Endothelial cell of umbilical vein (primary cell): ENCODE measurements around the gene LRCOL1. TPM values are rescaled to one million over a fixed set of nuclear protein-coding genes. Genes with fewer than 3 reads are reported as not detected.

Source experiments
- BruUV-seq: library from RNA; stranded (reverse); fragments of 400-500 nt; replicated peaks from 2 replicates; lab custom pipeline; 2021; lab: Mats Ljungman, UMichigan
- CTCF ChIA-PET: fragments of 300-600, 350-600 bp; sonication (Branson Sonifier 250); formaldehyde crosslinking; loops from one replicate; lab custom pipeline; 2021; ENCODE audit warnings: antibody characterized with exemption, inconsistent platforms; lab: Charles Lee
- POLR2A ChIA-PET: fragments of 300-600, 350-600 bp; sonication (Branson Sonifier 250); formaldehyde crosslinking; loops from one replicate; lab custom pipeline; 2021; ENCODE audit warnings: antibody characterized with exemption, inconsistent platforms; lab: Charles Lee
- DNase-seq: peaks from one replicate; pipeline ENCODE4 v3.0.0-alpha.2; 2011; ENCODE audit warnings: low read depth, low spot score
- FAIRE-seq: peaks from 2 replicates; lab custom pipeline; 2011; peaks lifted over from hg19 to GRCh38; lab: Jason Lieb, UNC
- H2AFZ ChIP-seq: 2 replicates; pipeline ENCODE4 v1.6.0; 2012; ENCODE audit warnings: low read depth, low read length, control low read depth, inconsistent platforms
- H3K27ac ChIP-seq: 2 replicates; pipeline ENCODE4 v1.5.1; 2011; ENCODE audit warnings: low read depth, mild to moderate bottlenecking, control low read depth, low read length, moderate library complexity; ENCODE audit not compliant: insufficient read depth
- H3K27me3 ChIP-seq, 2 experiments: 2 replicates each; pipeline versions ENCODE4 v1.6.0 to v1.6.1; 2011; ENCODE audit warnings: low read length in 2 of 2, mixed read lengths in 1 of 2; ENCODE audit not compliant: control insufficient read depth in 2 of 2, insufficient read depth in 2 of 2
- H3K36me3 ChIP-seq, 2 experiments: 2 replicates in 1 of 2; 3 replicates in 1 of 2; pipeline ENCODE4 v1.5.1; 2011; ENCODE audit warnings: low read length in 2 of 2, mild to moderate bottlenecking in 1 of 2, moderate library complexity in 1 of 2; ENCODE audit not compliant: control insufficient read depth in 2 of 2, insufficient read depth in 2 of 2; ENCODE audit errors: extremely low read depth in 1 of 2
- H3K4me1 ChIP-seq: 3 replicates; pipeline ENCODE4 v1.5.1; 2011; ENCODE audit warnings: mild to moderate bottlenecking, low read length; ENCODE audit not compliant: control insufficient read depth, insufficient read depth; ENCODE audit errors: extremely low read depth
- H3K4me2 ChIP-seq: 2 replicates; pipeline ENCODE4 v1.6.1; 2011; ENCODE audit warnings: low read length, control low read depth, mixed read lengths; ENCODE audit not compliant: insufficient read depth
- H3K4me3 ChIP-seq, 3 experiments: fragments of 200-600 bp in 1 of 3; sonication (generic), shearing (Covaris generic) in 1 of 3; replicated peaks in 1 of 3; 2 replicates each; pipeline ENCODE4 v1.5.1; 2011 to 2016; ENCODE audit warnings: control low read depth in 3 of 3, low read length in 3 of 3, mild to moderate bottlenecking in 2 of 3, inconsistent platforms in 1 of 3, low read depth in 1 of 3, moderate library complexity in 1 of 3; ENCODE audit not compliant: insufficient read depth in 1 of 3
- H3K79me2 ChIP-seq: 2 replicates; pipeline ENCODE4 v1.6.0; 2012; ENCODE audit warnings: low read length, inconsistent platforms; ENCODE audit not compliant: control insufficient read depth, insufficient read depth
- H3K9ac ChIP-seq: replicated peaks from 2 replicates; pipeline ENCODE3; 2011; ENCODE audit warnings: low read length, control low read depth; ENCODE audit not compliant: insufficient read depth; ENCODE audit errors: extremely low read depth
- H3K9me1 ChIP-seq: replicated peaks from 3 replicates; pipeline ENCODE4 v1.6.0; 2011; ENCODE audit warnings: mild to moderate bottlenecking, low read length; ENCODE audit not compliant: control insufficient read depth, insufficient read depth; ENCODE audit errors: extremely low read depth
- H3K9me3 ChIP-seq: replicated peaks from 2 replicates; pipeline ENCODE4 v1.5.1; 2012; ENCODE audit warnings: low read length, inconsistent platforms; ENCODE audit not compliant: control insufficient read depth, insufficient read depth
- H4K20me1 ChIP-seq: replicated peaks from 2 replicates; pipeline ENCODE3; 2011; ENCODE audit warnings: mild to moderate bottlenecking, low read length; ENCODE audit not compliant: control insufficient read depth, insufficient read depth; ENCODE audit errors: extremely low read depth
- CTCF ChIP-seq, 2 donors: IDR thresholded peaks; 1 replicate in 1 of 2; 2 replicates in 1 of 2; pipeline ENCODE4 v1.5.1; 2011; ENCODE audit warnings: low read length in 2 of 2, mild to moderate bottlenecking in 2 of 2, moderate library complexity in 2 of 2, control low read depth in 1 of 2, inconsistent platforms in 1 of 2, low read depth in 1 of 2; ENCODE audit not compliant: insufficient read depth in 1 of 2; ENCODE audit errors: extremely low read depth in 1 of 2
- EZH2 ChIP-seq: IDR thresholded peaks from 2 replicates; pipeline ENCODE4 v1.6.1; 2012; ENCODE audit warnings: borderline replicate concordance, low read depth, mild to moderate bottlenecking, moderate library complexity, low read length, inconsistent platforms; ENCODE audit not compliant: severe bottlenecking
- FOS ChIP-seq: IDR thresholded peaks from 2 replicates; pipeline ENCODE4 v1.6.1; 2011; ENCODE audit warnings: mild to moderate bottlenecking, low read length, moderate library complexity, borderline replicate concordance; ENCODE audit not compliant: insufficient read depth
- GATA2 ChIP-seq: IDR thresholded peaks from 2 replicates; pipeline ENCODE4 v1.7.0; 2011; ENCODE audit warnings: low read depth, mild to moderate bottlenecking, moderate library complexity, mixed read lengths, low read length; ENCODE audit not compliant: insufficient read length, insufficient read depth
- JUN ChIP-seq: IDR thresholded peaks from 2 replicates; pipeline ENCODE4 v1.6.1; 2011; ENCODE audit warnings: borderline replicate concordance, low read depth; ENCODE audit not compliant: insufficient read length, insufficient read depth
- MAX ChIP-seq: IDR thresholded peaks from 2 replicates; pipeline ENCODE4 v1.6.1; 2011; ENCODE audit not compliant: insufficient read depth, insufficient read length
- MYC ChIP-seq: IDR thresholded peaks from one replicate; pipeline ENCODE4 v1.6.1; 2011; ENCODE audit warnings: mild to moderate bottlenecking, low read depth, low read length
- POLR2A ChIP-seq: IDR thresholded peaks from 2 replicates; pipeline ENCODE4 v1.6.1; 2012; ENCODE audit warnings: low read depth, mild to moderate bottlenecking, control low read depth, low read length
- POLR2AphosphoS5 ChIP-seq: IDR thresholded peaks from 2 replicates; pipeline ENCODE4 v1.6.1; 2012; ENCODE audit warnings: low read depth, mild to moderate bottlenecking, control low read depth, low read length, moderate library complexity; ENCODE audit not compliant: insufficient read depth
- dilution Hi-C: fragments of 300-500 bp; cut with MboI; formaldehyde crosslinking; loops from one replicate; pipeline ENCODE4 v1.15.0; 2019; ENCODE audit warnings: low sequenced_read_pairs; ENCODE audit not compliant: extremely low pct_ligation_motif_present
- intact Hi-C: fragments of 100-400 bp; cut with micrococcal nuclease; formaldehyde crosslinking; loops from one replicate; pipeline ENCODE4 v1.10.0; 2022
- polyA plus RNA-seq, 4 experiments: library from polyadenylated mRNA; depleted of rRNA in 3 of 4; stranded (reverse) in 3 of 4; unstranded in 1 of 4; fragments of >200 nt; gene quantifications; 2 replicates each; pipeline versions ENCODE4 v1.2.1 to v1.2.3, GENCODE V29; 2011 to 2012; ENCODE audit warnings: missing spikeins in 1 of 4
- total RNA-seq: library from RNA; stranded (reverse); gene quantifications from 2 replicates; pipeline ENCODE4 v1.2.3, GENCODE V29; 2021

LRCOL1 gene
- total and polyA plus RNA-seq, 2 donors (not counting 3 experiments of a cell fraction or from before 2014, with no cell fraction given) = 1.2 to 1.5 TPM

DNA sequence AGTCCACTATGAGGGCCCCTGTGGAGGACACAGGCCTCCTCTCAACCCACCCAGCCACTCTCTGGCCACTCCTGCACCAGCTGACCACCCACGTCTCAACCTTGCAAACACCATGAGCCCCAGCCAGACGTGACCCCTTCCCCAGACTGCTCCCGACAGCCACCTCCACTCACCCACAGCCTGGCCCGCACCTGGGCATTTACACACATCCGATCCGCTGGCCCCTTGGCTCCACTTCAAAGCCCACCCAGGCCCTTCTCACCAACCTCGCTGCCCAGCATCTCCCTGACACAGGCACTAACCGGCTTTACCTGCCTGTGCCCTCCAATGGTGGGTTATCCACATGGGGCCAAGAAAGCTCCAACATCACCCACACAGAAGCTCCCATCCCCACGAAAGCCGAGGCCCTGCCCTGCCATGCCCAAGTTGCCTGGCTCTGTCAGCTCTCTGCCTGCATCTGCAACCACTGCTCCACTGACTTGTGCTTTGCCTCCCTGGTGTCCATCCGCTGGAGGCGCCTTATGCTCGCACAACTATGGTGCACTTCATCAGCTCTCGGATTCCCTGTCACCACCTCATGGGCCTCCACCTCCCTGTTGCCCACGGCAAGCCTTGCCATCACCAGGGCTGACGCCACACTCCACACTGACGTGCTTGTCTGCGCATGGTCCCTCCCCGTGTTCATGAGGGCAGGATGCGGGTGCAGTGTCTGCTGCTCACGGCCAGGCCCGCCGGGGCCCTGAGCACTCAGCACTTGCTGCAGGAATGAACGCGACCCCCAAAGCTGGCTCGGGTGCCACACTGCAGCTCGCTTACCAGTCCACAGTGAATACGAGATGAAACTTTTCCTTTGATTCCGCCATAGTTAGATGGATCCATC is 24.9 kb upstream of the LRCOL1 start:
- TF ChIP-seq MYC (no peak), FOS (no peak), POLR2AphosphoS5 (no peak), POLR2A (no peak), GATA2 (no peak)
- Histone ChIP-seq H3K9ac (no peak overlapping the region), H3K79me2 (no peaks in the 10 kb centered on the region), H3K4me2 (no peak overlapping the region), H3K9me3 (no peaks in the 10 kb centered on the region), H4K20me1 (no peaks in the 10 kb centered on the region), H3K4me3 (no peak overlapping the region), H2AFZ (no peak overlapping the region), H3K4me1 (no peaks in the 10 kb centered on the region), H3K9me1 (no peaks in the 10 kb centered on the region), H3K27me3 (no peaks in the 10 kb centered on the region), H3K27ac (no peak overlapping the region), H3K36me3 (peaks cover 2 to 14% of the 10 kb centered on the region in 2 experiments)
- ChIA-PET POLR2A (no interaction called here), CTCF (interaction anchor here (1.0 kb wide), 1 partner anchor 9 kb away, joined by 3 read pairs; no protein-coding TSS in a partner anchor)
- no peak for DNase-seq
- no TSS peak for BruUV-seq
- intact Hi-C loops = no loop called here
- dilution Hi-C loops = no loop called here
- no peak for FAIRE-seq

DNA sequence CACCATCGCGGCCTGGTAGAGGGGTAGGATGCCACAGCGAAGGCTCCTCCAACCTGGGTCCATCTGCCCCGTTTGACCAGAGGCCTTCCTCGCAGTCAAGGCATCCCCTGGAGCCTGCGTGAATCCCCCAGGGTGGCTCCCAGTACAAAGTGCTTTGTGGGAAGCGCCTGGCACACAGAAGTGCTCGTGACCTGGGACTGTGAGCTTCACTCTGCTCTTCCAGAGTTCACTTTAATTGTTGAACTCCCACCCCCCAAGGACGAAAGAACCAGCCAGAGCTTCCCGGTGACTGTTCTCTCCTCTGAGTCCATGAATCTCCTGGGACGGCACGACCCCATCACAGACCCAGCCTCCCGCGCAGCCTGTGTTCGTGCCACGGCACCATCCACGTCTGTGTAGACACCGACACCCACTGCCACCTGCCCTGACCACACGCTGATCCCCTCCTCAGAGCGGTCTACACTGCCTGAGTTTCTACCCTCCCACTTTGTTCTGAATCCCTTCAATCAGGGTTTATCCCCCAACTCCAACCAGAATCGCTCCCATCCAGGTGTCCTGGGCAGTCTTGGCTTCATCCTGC is 24.1 kb upstream of the LRCOL1 start:
- Histone ChIP-seq H4K20me1 (no peaks in the 10 kb centered on the region), H3K79me2 (no peaks in the 10 kb centered on the region), H3K9ac (no peak overlapping the region), H2AFZ (no peak overlapping the region), H3K4me3 (no peak overlapping the region), H3K27me3 (no peaks in the 10 kb centered on the region), H3K36me3 (peaks cover 2 to 15% of the 10 kb centered on the region in 2 experiments), H3K27ac (no peak overlapping the region), H3K9me3 (no peaks in the 10 kb centered on the region), H3K9me1 (no peaks in the 10 kb centered on the region), H3K4me2 (no peak overlapping the region), H3K4me1 (no peaks in the 10 kb centered on the region)
- ChIA-PET POLR2A (no interaction called here), CTCF (no interaction called here)
- BruUV-seq = no TSS peak
- dilution Hi-C loops = no loop called here
- DNase-seq (no peak), FAIRE-seq (no peak)
- intact Hi-C loops = no loop called here
- TF ChIP-seq GATA2 = no peak
- no peak for TF ChIP-seq CTCF (IDR thresholded peaks at IDR 0.05; ENCODE audit: extremely low read depth in 1 of 2, insufficient read depth in 1 of 2, low read depth in 1 of 2, low read length in 2 of 2)
- no peak for TF ChIP-seq POLR2A
- no peak for TF ChIP-seq POLR2AphosphoS5
- no peak for TF ChIP-seq FOS
- no peak for TF ChIP-seq MYC
- no peak for TF ChIP-seq JUN
- no peak for TF ChIP-seq EZH2
- TF ChIP-seq MAX = no peak
